NCI-H1105 treated with DMSO at 0.1 percent for 48 hours (cell line): ENCODE results near the gene ROR2.
"Not testable (repeated sequence)": the region's sequence is repeated elsewhere in the genome, so short reads cannot be mapped to it uniquely, and the experiment has no call there.

ENCODE experiments used
- DNase-seq: peaks from one replicate; lab custom pipeline; 2025; lab: John Stamatoyannopoulos, UW

ROR2 gene

DNA sequence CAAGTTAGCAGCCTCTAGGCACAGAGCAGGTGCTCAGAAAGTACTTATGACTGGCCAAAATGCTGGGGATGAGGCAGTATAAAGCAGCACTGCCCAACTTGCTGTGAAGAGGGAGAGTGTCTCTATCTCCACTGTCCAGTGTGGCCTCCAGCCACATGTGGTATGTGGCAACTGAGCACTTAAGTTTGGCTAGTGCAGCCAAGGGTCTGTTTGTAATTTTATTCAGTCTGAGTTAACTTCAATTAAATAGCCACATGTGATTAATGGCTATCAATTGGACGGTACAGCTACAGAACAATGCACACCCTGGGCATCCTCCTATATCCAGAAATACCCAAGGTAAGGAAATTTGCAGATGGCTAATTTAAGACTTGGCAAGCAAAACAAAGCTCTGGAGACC lies 26.9 kb downstream of the ROR2 start:
- DNase-seq = no peak

DNA sequence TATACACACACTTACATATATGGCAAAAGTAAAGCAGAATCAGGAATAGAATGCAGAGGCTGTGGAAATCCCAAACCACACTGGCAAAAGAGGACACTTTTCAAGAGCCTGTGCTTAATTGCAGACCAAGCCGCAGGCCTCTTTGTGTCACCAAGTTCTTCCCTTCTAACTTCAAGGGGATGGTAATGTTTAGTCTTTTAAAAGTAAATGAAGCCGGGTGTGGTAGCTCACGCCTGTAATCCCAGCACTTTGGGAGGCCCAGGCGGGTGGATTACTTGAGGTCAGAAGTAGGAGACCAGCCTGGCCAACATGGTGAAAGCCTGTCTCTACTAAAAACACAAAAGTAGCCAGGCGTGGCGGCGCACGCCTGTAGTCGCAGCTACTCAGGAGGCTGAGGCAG lies 28.7 kb downstream of the ROR2 start:
- DNase-seq = no peak

DNA sequence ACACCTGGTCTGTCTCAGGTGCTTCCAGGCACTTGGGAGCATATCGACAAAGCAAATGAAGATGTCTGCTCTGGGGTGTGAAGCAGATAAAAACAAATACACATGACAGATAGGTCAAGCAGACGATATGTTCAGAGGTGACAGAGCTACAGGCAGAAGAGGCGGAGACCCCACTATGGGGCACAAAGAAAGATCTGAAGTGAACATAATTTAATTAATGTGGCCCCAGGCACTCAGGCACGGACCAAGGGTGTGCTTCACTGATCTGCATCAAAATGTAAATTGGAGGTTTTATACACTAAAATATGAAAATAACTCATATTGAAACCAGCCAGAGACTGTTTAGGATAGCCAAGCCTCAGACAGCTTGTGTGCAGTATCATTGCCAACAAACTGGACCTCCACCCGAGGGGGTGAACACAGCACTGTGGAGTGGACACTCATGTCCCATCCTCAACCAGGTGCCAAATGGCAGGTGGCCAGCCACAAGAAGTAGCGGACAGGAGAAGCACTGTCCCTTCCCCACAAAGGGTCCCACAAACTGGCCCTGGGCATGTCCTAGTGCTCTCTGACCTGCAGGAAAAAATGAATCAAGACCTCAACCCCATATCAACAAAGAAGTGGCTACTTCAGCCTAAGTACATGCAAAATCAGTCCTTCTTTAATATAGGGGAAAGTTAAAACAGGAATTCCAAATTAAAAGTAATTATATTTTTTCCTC lies 29.2 kb downstream of the ROR2 start:
- no peak for DNase-seq

DNA sequence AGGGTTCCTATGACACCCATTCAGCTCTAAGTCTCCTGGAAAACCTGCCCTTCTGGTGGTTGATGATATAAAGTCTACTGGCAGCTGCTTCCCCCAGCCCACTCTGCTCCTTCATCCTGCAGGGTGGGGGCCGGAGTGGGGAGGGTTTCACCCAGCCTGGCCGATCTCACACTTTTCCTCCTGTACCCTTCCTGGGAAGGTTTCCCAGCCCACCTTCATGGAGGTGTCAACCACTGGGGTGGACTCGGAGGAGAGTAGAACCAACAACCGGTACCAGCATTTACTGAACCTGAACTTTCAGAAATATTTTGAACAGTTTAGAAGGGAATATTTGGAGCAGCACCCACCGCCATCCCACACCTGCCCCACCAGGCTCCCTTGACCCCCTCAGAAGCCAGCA lies 30.4 kb downstream of the ROR2 start:
- no peak for DNase-seq

DNA sequence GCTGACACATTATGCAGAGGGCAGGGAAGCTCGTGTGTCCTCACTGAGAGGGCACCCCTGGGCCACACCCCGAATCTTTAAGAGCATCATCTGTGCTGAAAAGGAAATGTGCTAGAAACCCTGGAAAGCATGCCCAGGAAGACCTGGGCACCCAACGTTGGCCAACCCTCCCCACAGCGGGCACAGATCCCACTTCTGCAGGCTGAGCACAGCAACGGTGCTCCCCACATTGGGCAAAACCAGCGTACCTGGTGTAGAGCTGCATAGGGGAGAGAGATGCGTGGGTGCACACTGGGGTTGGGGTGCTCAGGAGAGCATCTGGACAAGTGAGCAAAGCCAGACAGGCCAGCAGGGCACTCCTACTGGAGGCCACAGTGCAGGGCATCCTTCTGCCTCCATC lies 32.6 kb downstream of the ROR2 start:
- no peak for DNase-seq

DNA sequence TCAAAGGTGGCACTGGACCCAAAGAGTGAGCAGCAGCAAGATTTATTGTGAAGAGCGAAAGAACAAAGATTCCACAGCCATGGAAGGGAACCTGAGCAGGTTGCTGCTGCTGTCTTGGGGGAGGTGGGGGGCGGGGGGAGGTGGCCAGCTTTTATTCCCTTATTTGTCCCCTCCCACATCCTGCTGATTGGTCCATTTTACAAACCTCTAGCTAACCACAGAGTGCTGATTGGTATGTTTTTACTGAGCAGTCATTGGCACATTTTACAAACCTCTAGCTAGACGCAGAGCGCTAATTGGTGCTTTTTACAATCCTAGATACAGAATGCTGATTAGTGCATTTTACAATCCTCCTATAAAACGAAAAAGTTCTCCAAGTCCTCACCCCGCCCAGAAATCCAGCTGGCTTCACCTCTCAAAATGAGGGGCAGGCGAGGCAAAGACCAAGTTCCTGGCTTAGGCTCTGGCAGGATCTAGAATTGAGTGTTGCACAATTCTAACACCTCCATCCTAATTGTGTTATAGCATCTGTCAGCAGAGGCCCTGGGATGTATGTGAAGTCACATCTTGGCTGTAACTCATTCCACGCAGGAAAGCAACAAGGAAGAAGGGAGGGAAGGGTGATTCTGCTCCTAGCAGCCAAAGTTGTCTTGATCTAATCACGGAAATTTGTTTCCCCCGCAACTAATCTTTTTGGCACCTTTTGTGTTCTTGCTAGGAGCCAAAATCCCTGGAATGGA lies 34.3 kb downstream of the ROR2 start:
- DNase-seq = no peak

DNA sequence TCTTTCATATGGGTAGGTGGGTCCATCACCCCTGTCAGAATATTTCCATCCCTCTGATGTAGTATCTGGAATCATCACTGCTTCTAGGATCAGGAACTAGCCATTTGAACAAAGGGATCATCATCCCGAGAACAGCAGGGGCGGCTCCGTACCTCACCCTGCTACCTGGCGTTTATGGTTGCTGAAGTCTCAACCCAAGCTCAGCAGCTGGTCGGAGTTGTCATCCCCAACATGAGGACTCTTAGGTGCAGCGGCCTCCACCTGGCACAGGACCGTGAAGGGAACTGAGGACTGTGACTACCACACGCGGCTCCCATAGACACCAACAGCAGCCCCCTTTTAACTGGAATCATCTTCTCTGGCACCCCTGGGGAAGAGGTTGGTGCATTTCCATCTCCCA lies 35.1 kb downstream of the ROR2 start:
- no peak for DNase-seq

DNA sequence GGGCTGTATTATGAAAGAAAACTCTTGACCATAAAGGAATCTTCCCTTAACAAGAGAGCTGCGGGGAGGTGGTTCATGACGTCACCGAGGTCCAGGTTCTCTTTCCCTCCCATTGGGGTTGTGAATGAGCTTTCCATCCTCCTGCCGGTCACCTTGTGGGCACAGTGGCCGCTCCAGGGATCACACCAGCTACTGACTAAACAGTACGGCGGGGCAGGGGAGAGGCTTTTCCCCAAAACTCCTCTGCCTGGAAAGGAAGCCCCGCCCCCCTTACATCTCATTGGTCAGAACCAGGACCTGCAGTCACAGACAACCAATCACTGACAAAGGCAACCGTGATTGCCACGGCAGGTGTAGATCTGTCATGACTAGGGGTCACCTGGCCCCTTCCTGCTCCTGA lies 35.6 kb downstream of the ROR2 start:
- DNase-seq = no peak

DNA sequence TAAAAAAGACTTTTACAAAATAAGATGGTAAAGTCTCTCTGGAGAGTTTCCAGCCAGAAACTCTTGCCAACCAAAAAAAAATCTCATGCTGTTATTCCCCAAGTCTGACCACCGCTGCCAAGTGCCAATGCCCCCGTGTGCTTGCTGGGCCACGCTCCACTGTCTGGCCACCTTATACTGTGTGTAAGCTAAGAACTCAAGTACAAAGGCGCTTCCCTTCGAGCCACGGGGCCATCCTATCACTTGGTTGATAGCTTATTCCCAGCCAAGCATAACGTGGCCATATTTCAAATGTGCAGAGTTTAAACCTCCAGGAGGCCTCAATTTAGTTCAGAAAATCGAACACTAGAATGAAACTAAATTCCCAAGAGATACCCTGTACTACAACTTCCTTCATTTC lies 36.0 kb downstream of the ROR2 start:
- no peak for DNase-seq

DNA sequence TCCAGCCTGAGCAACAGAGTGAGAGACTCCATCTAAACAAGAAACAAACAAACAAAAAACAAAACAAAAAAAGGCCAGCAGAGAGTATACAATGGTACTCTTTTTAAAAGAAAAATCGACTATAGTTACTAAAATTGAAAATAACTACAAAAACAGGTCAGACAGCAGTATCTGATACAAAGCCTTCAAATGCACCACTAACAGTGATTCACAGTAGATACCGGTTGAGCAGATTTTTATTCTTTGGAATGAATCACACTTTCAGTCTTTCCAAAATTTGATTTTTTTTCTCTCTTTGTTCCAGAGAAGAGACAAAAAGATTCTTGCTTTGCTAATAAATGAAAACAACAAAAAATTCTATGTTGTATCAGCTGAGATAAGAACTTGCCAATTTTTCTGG lies 36.9 kb downstream of the ROR2 start:
- DNase-seq = no peak

DNA sequence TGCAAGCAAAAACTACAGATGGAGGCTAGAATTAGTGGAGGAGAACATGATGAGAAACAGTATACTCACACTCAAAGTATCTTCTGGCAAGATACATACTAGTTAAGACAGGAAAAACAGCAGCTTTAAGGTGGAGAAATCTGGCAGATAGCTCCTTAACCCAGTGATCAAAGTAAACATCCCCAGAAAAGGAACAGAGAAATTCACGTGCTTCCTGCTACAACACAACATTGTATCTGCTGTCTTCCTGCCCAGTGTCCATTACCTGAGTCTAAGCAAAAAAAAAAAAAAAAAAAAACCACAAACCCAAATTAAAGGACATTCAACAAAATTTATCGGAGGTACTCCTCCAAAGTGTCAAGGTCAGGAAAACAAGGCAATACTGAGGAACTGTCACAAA lies 38.4 kb downstream of the ROR2 start:
- DNase-seq = no peak

DNA sequence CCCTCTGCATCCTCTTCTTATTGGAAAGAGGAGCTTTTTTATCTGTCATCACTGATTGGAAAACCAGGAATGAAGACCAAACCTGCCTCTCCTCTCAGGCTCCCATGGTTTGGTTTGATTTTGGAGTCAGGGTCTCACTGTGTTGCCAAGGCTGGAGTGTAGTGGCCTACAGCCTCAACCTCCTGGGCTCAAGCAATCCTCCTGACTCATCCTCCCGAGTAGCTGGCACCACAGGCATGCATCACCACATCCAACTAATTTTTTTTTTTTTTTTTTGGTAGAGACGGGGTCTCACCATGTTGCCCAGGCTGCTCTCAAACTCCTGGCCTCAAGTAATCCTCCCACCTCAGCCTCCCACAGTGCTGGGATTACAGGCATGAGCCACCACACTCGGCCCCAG lies 40.8 kb downstream of the ROR2 start:
- not testable (repeated sequence) for DNase-seq

DNA sequence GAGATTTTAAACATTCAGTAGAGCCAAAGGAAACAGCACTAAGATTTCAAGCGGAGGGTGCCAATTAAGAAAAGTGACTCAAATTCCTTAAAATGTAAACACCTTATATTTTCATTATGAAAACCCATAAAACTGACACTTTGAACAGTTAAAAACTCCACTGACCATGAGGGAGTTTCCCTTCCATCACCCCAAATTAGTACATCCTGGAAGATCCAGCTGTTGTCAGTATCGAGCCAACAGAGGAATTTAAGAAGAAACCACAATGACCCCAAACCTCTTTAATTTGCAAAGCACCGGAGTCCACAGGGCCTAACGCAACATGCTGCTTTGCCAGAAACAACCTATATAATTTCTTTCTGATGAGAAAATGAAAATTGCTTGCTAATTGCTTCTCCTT lies 41.3 kb downstream of the ROR2 start:
- DNase-seq = no peak

DNA sequence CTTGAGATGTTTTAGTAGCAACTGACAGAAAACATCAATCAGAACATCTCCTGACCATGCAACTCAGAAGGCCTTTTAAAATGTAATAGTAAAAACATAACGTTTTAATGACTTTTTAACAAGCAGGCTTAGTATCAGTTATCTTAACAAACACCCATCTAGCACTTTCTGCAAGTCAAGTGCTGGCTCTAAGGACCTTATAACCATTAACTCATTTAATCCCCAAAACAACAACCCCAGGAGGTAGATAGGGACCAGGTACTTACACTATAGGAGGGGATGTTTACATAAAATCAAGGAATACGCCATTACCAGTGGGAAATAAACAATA lies 41.8 kb downstream of the ROR2 start:
- DNase-seq = no peak

DNA sequence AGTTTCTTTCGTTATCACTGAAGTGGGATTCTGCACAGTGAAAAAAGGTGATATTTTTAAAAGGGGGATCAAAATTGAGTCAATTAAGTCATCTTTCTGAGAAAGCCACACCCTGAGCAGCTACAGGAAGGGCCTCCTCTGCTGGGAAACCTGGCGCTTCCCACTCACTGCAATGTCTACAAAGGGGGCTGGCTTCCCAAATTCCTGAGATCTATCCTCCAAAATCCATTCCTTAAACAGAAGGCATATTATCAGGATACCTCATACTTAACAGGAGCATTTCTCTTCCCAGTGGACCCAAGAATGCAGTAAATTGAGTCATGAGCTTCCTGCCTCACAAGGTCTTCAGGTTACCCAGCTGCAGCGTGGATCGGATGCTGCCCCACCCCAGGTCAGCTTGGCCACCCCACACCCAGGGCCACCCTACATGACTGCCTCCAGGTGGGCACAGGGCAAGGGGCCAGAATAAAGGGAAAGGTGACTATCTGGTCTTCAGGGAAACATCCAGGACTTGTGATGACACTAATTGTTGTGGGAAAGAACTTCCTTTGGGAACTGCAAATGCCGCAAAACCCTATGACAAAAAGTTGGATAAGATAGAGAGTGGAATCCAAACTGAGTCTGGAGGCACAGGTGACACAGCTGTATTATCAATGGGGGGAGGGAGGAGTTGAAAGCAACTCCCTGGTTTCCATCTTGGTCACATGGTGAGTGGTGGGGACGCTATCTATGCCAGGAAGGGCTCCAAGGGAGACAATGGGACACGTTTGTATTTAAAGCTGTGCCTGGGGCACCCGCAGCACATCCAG lies 42.3 kb downstream of the ROR2 start:
- DNase-seq = no peak

DNA sequence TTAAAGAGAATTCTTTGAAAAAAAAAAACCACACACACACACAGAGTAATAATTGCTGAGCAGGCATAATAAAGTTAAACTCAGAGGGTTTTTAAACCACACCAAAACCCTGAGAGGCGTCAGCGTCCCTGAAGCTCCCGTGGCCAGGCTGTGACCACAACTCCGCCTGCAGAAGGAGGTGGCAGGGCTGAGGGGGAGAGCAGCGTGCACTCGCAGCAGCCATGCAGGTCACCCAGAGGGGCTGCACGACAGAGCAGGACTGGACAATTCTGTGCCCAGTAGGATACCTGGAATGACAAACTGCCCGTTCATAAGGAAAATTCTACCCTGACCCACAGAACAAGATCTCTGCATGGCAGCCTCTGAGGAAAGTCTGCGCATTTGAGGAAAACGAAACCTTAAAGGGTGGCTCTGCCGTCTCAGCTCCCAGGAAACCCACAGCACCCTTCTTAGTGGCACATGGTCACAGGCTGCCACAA lies 44.0 kb downstream of the ROR2 start:
- no peak for DNase-seq

DNA sequence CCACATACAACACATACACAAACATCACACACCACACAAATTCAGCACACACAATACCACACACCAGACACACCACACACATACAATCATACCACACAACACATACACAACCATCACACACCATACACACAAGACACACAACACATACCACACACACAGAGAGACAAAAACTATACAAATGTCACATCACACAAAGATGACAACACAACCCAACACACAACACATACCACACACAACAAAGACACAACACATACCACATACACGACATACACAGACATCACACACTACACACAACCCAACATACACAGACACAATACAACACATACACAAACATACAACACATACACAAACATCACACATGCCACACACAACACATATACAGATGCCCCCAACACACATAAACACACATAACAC lies 44.8 kb downstream of the ROR2 start:
- no peak for DNase-seq

DNA sequence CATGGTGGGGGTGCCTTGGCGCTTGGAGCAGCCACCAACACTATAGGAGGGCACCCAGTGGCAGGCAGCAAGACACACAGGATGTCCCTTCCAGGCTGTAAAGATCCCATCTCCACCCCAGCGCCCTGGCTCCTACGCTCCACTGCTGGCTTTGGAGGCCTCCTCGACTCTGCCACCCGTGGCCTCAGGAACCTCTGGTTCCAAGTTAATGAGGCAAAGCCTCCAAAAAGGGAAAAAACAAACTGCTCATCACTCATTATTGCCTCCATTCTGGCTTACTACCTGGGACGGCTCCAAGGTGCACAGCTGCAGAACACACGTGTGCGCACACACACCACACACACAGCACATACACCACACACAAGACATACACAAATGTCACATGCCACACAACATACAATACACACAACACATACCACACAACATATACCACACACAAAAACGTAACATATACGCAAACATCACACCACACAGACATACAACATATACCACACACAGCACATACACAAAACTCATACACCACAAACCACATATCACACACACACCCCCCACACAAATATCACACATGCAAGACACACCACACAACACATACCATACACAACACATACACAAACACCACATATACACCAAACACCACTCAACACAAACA lies 45.3 kb downstream of the ROR2 start:
- no peak for DNase-seq

DNA sequence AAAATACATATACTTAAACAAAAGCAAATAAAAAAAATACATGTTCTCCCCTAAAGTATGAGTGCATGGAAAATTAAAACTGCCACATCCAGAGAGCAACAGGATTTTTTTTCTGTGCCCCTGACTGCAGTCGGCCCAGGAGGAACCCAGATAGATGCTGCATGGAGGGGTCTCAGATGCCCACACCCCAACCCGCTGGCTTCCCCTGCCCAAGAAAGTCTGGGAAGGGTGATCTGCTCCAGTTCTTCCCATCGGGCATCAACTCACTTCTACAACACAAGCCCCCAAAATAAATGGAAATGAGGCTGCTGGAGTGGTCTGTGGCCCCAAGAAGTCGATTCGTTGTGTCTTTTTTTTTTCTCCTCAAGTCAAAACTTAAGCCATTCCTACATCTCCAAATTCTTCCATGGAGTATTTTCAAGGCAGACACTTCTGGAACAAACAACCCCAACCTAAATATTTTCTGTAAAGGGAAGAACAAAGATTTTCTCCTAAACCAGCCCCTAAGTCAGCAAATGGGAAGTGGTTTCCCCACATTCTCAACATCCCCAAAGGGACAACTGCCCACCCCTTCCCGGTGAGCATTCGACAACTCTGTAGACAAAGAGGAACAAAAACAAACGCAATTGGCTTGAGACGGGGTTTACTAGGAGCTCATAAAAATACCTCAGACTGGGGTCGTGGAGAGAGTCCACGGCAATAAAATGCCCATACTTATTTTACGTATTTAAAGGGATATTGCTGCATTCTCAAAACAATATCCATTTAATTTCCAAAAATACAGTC lies 46.7 kb downstream of the ROR2 start:
- DNase-seq = no peak

DNA sequence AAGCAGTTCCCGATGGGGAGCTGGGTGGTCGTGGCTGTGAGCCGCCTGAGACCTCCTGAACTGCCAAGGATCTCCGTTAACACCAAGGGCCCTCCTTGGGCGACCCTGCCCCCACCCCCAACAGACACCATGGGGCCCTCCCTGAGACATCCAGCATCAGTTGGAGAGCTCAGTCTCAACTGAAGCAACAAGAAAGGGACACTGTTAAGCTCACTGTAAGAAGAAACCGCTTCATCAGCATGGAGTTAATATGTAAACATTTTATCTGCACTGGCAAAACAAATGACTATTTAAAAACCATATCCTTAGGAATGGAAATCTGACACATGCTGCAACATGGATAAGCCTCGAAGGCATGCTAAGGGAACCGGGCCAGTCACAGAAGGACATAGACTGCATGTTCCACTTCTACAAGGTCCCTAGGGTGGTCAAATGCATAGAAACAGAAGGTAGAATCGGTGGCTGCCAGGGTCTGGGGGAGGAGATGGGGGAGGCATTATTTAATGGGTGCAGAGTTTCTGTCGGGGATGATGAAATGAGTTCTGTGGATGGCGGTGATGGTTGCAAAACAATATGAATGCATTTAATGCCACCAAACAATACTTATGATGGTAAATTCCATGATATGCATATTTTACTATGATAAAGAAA lies 47.4 kb downstream of the ROR2 start:
- DNase-seq = no peak

DNA sequence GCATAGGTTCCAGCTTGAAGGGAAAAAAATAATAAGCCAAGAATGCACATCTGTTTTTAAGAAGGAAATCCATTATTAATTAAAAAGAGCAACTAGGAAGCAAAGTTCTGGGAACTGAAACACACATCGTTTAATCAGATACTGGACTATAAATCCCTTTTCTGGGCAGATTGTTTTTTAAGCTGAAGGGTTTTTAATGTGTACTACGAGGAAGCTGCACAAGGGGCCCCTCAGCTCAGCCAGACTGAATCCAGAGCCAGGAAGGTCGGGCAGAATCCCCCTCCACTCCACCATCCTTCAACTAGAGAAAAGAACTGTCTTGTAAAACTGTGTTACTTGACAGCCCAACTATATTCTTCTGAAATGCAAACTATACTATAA lies 49.2 kb downstream of the ROR2 start:
- no peak for DNase-seq
